Cardiac muscle cell (in vitro differentiated cells and primary cell): Measurements from ENCODE around the gene UTY. TPM values are rescaled to one million over a fixed set of nuclear protein-coding genes. Genes with fewer than 3 reads are reported as not detected.

Experiments used
- DNase-seq, 2 donors: peaks; one replicate each; pipeline versions ENCODE4 v3.0.0 to v3.0.0-alpha.2; 2010 to 2017; ENCODE audit warnings: low read depth in 1 of 2, low spot score in 1 of 2
- H3K27ac ChIP-seq: fragments of 200-600 bp; sonication (generic); 2 replicates; pipeline ENCODE4 v1.5.1; 2016
- H3K27me3 ChIP-seq: fragments of 200-600 bp; sonication (generic); 2 replicates; pipeline ENCODE4 v1.6.0; 2016; ENCODE audit warnings: control low read depth
- H3K36me3 ChIP-seq: fragments of 200-600 bp; sonication (generic); 2 replicates; pipeline ENCODE4 v1.5.1; 2016; ENCODE audit warnings: control low read depth
- H3K4me1 ChIP-seq: fragments of 200-600 bp; sonication (generic); 2 replicates; pipeline ENCODE4 v1.8.1; 2017; ENCODE audit warnings: low read depth, mild to moderate bottlenecking, mixed run types
- H3K4me3 ChIP-seq: fragments of 200-600 bp; sonication (generic); 2 replicates; pipeline ENCODE4 v1.5.1; 2016; ENCODE audit warnings: mild to moderate bottlenecking
- H3K9me3 ChIP-seq: fragments of 200-600 bp; sonication (generic); 2 replicates; pipeline ENCODE4 v1.5.1; 2017; ENCODE audit warnings: low read depth, mild to moderate bottlenecking, control low read depth
- CTCF ChIP-seq: IDR thresholded peaks from 2 replicates; pipeline ENCODE4 v1.5.1; 2012; ENCODE audit warnings: low read depth, mild to moderate bottlenecking, low read length
- polyA plus RNA-seq: library from polyadenylated mRNA; unstranded; fragments of >200 nt; fragmentation: Nextera tagmentation; extraction: Ambion mirVana; gene quantifications from 2 replicates; pipeline ENCODE4 v1.2.1, GENCODE V29; 2016
- total RNA-seq: library from RNA; depleted of rRNA; stranded (reverse); fragments of >200 nt; gene quantifications from 2 replicates; pipeline ENCODE4 v1.2.3, GENCODE V29; 2016

The UTY gene
- total and polyA plus RNA-seq, 2 experiments from 2014 or later: not detected

GRCh38 chrY:13398876-13399275 lies 81.0 kb downstream of the UTY start:
- no peaks in the 10 kb centered on the region for H3K27me3 ChIP-seq
- H3K36me3 ChIP-seq: no peaks in the 10 kb centered on the region
- DNase-seq: no peak
- no peak overlapping the region for H3K4me3 ChIP-seq
- H3K27ac ChIP-seq: no peak overlapping the region
- no peaks in the 10 kb centered on the region for H3K9me3 ChIP-seq
- H3K4me1 ChIP-seq: no peaks in the 10 kb centered on the region
- TF ChIP-seq CTCF: no peak

- Histone ChIP-seq H3K36me3 (no peaks in the 10 kb centered on the region), H3K4me1 (no peaks in the 10 kb centered on the region), H3K4me3 (no peak overlapping the region), H3K27ac (no peak overlapping the region), H3K27me3 (no peaks in the 10 kb centered on the region), H3K9me3 (no peaks in the 10 kb centered on the region)
- DNase-seq: no peak
- TF ChIP-seq CTCF: no peak
Observed at GRCh38 chrY:13381110-13381683, 98.6 kb downstream of the UTY start.

GRCh38 chrY:13370868-13371800 lies 108.7 kb downstream of the UTY start:
- no peak overlapping the region for H3K4me3 ChIP-seq
- H3K9me3 ChIP-seq: no peaks in the 10 kb centered on the region
- no peaks in the 10 kb centered on the region for H3K27me3 ChIP-seq
- no peak overlapping the region for H3K27ac ChIP-seq
- TF ChIP-seq CTCF: no peak
- no peak for DNase-seq
- H3K4me1 ChIP-seq: no peaks in the 10 kb centered on the region
- no peaks in the 10 kb centered on the region for H3K36me3 ChIP-seq

GRCh38 chrY:13370245-13370644 lies 109.6 kb downstream of the UTY start:
- H3K4me3 ChIP-seq: no peak overlapping the region
- DNase-seq: no peak
- no peak overlapping the region for H3K27ac ChIP-seq
- no peaks in the 10 kb centered on the region for H3K27me3 ChIP-seq
- H3K36me3 ChIP-seq: no peaks in the 10 kb centered on the region
- H3K4me1 ChIP-seq: no peaks in the 10 kb centered on the region
- no peak for TF ChIP-seq CTCF
- H3K9me3 ChIP-seq: no peaks in the 10 kb centered on the region

GRCh38 chrY:13368513-13368845 lies 111.4 kb downstream of the UTY start:
- Histone ChIP-seq H3K36me3 (no peaks in the 10 kb centered on the region), H3K4me3 (no peak overlapping the region), H3K4me1 (no peaks in the 10 kb centered on the region), H3K27ac (no peak overlapping the region), H3K9me3 (no peaks in the 10 kb centered on the region), H3K27me3 (no peaks in the 10 kb centered on the region)
- no peak for DNase-seq
- TF ChIP-seq CTCF: no peak
